Measurements from ENCODE around the gene FREM2. TPM values are rescaled to one million over a fixed set of nuclear protein-coding genes. Genes with fewer than 3 reads are reported as not detected.

The FREM2 gene
- total RNA-seq, 4 donors from 2014 or later: 0.13 to 4.1 (median 0.19) TPM; not detected in 1

GRCh38 chr13:38667526-38668109 is 19.3 kb upstream of the FREM2 start:
- no peak overlapping the region for H3K4me3 ChIP-seq
- no peaks in the 10 kb centered on the region for H3K9me3 ChIP-seq
- no peaks in the 10 kb centered on the region for H3K36me3 ChIP-seq
- TF ChIP-seq CTCF (IDR thresholded peaks at IDR 0.05) (no peak), POLR2A (IDR thresholded peaks at IDR 0.05) (no peak)
- H3K4me1 ChIP-seq: no peaks in the 10 kb centered on the region
- H3K27ac ChIP-seq: no peak overlapping the region
- DNase-seq: no peak
- H3K27me3 ChIP-seq: no peaks in the 10 kb centered on the region

DNA sequence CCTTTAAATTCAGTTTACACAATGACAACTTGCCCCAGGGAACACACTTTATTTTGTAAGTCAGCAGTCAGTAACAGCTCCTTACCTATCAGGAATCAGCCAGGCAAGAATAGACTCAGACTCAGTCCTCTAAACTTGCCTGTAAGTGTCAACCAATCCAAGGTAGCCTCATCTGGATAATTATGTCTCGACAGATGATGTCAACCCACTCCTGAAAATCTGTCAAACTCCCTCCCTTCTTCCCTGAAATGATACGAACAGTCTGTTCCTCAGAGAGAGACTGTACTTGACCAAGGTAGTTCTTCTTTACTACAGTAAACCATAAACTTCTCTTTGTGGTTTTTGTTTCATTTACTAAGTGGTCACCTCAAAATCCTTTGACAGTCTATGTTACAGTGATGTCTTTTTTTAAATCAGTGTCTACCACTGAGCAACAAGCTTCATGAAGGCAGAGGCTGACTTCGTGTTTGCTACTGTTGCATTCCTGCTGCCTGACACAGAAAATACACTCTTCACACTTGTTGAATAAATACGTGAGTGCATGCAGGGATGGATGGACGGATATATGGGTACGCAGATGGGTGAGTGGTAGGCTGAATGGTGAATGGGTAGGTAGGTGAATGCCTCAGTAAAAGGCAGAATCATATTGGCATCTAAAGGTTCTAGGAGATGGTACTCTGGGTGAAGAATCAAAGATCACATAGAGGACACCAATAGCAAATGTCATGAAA is 17.5 kb upstream of the FREM2 start:
- Histone ChIP-seq H3K27ac (no peak overlapping the region), H3K4me1 (no peaks in the 10 kb centered on the region), H3K36me3 (no peaks in the 10 kb centered on the region), H3K4me3 (no peak overlapping the region), H3K9me3 (no peaks in the 10 kb centered on the region), H3K27me3 (no peaks in the 10 kb centered on the region)
- TF ChIP-seq POLR2A (IDR thresholded peaks at IDR 0.05) (no peak), CTCF (IDR thresholded peaks at IDR 0.05) (no peak)
- no peak for DNase-seq

DNA sequence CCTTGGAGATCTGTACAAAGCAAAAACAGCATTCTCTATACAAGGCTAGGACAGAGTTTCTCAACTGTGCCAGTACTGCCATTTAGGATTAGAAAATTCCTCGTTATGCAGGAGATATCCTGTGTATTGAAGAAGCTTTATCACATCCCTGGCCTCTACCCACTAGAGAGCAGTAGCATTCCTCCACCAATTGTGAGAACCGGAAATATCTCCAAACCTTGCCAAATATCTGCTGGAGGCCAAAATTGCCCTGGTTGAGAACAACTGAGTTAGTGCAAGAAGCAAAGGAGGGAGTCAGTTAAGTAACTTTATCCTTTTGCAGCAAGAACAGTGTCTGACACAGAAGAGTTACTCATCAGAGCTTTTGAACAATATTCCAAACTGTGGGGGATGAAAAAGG is 16.2 kb upstream of the FREM2 start:
- no peak for DNase-seq
- Histone ChIP-seq H3K36me3 (no peaks in the 10 kb centered on the region), H3K4me3 (no peak overlapping the region)

GRCh38 chr13:38671980-38672379 is 14.9 kb upstream of the FREM2 start:
- H3K36me3 ChIP-seq: no peaks in the 10 kb centered on the region
- no peak overlapping the region for H3K27ac ChIP-seq
- no peaks in the 10 kb centered on the region for H3K27me3 ChIP-seq
- H3K4me3 ChIP-seq: no peak overlapping the region
- no peaks in the 10 kb centered on the region for H3K9me3 ChIP-seq
- no peaks in the 10 kb centered on the region for H3K4me1 ChIP-seq
- DNase-seq: no peak
- TF ChIP-seq CTCF (IDR thresholded peaks at IDR 0.05): no peak
- TF ChIP-seq POLR2A (IDR thresholded peaks at IDR 0.05): no peak

More for the DNA sequence above, 16.2 kb upstream of the FREM2 start:
- Histone ChIP-seq H3K9me3 (no peaks in the 10 kb centered on the region), H3K27me3 (no peaks in the 10 kb centered on the region), H3K27ac (no peak overlapping the region), H3K4me1 (no peaks in the 10 kb centered on the region)
- no peak for TF ChIP-seq POLR2A (IDR thresholded peaks at IDR 0.05)

- Histone ChIP-seq H3K27me3 (no peaks in the 10 kb centered on the region), H3K27ac (no peak overlapping the region), H3K4me3 (no peak overlapping the region), H3K4me1 (no peaks in the 10 kb centered on the region), H3K36me3 (no peaks in the 10 kb centered on the region), H3K9me3 (no peaks in the 10 kb centered on the region)
- no peak for DNase-seq
- no peak for TF ChIP-seq POLR2A (IDR thresholded peaks at IDR 0.05)
- no peak for TF ChIP-seq CTCF (IDR thresholded peaks at IDR 0.05)
Measured at GRCh38 chr13:38674208-38674607, 12.7 kb upstream of the FREM2 start.

- TF ChIP-seq POLR2A (IDR thresholded peaks at IDR 0.05) (no peak), CTCF (IDR thresholded peaks at IDR 0.05) (no peak)
- H3K9me3 ChIP-seq: no peaks in the 10 kb centered on the region
- H3K36me3 ChIP-seq: no peaks in the 10 kb centered on the region
- no peaks in the 10 kb centered on the region for H3K4me1 ChIP-seq
- no peak overlapping the region for H3K27ac ChIP-seq
- no peak for DNase-seq
- H3K27me3 ChIP-seq: no peaks in the 10 kb centered on the region
- H3K4me3 ChIP-seq: no peak overlapping the region
Measured at GRCh38 chr13:38680912-38681311, 6.0 kb upstream of the FREM2 start.
